GM18861 (cell line): ENCODE results near the gene CACNA1C.

Experiments used
- ATAC-seq: cut with Tn5 transposase; IDR thresholded peaks from one replicate; pipeline ENCODE4 v1.9.1; 2021; ENCODE audit not compliant: unreplicated experiment

The CACNA1C gene

GRCh38 chr12:2435511-2435910 is 382.7 kb downstream of the CACNA1C start:
- no peak for ATAC-seq

GRCh38 chr12:2439332-2440100 is 386.7 kb downstream of the CACNA1C start:
- ATAC-seq = no peak

DNA sequence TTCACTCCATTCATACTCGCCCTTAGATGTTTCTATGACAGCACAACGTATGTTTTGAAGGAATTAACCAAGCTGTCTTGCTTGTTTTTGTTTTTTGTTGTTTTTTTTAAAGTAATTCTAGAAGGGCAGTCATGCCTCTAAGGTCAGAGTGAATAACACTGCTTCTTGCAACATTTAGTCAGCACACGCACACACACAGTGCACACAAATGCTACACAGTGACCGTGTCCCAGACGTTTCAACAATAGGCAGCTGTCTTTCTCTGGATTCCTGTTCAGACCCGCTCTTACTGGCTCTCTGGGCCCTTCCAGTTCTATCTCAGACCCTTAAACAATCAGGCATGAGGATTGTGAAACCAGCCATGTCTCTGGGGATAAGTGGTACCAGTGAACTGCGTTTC is 391.0 kb downstream of the CACNA1C start:
- no peak for ATAC-seq

- ATAC-seq = no peak
Observed at GRCh38 chr12:2445968-2446367, 393.2 kb downstream of the CACNA1C start.

DNA sequence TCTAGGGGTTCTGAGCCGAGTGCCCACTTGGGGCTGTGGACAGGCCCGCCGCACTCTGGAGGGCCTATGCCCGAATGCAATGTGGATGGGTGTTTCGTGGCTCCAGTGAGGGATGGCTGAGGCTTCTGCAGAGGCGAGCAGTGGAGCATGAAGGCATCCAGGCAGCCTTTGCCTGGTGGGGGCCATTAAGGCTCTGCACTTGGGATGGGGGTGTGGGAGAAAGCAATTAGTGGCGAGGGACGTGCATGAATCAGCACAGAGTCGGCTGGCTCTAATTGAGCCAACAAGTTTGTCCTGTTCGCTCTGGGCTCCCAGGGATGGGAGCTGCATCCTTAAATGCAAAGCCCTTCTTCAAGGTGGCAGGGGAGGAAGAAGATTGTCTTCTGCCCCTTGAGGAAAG is 395.1 kb downstream of the CACNA1C start:
- ATAC-seq = no peak

DNA sequence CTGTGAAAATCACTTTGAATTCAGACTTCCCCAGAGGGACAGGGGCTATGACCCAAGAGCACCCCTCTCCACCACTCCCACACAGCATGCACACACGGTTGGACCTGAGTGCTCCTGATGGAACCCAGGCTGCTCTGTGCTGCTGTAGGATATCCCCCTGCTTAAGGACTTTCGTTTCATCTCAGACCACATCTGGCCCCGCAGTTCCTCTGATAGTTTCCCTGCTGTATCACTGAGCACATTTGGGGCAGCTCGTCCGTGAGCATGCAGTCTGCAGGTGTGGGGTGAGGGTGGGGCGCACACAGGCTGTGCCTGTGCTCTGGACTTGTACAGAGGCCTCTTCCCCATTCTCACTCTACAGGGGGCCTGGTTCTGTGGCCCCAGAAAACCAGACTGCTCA is 396.8 kb downstream of the CACNA1C start:
- no peak for ATAC-seq

- no peak for ATAC-seq
Observed at GRCh38 chr12:2450553-2450952, 397.8 kb downstream of the CACNA1C start.

DNA sequence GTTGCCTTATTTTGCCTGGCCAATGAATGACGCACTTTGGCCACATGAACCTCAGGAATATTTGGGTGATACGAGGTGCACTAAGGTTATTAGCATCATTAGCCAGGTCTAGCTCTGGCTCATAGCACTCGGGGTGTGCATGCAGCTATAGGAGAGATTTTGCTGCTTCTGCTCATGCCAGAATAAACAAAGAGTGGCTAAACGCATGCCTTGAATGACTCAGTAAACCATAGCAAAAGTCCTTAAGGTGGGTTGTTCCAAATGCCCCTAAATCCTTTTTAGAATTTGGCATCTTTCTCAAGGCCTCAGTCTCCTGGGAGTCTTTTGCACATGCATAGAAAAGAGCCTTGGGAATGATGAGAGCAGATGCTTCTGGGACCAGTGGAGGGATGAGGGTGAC is 398.2 kb downstream of the CACNA1C start:
- ATAC-seq = no peak

DNA sequence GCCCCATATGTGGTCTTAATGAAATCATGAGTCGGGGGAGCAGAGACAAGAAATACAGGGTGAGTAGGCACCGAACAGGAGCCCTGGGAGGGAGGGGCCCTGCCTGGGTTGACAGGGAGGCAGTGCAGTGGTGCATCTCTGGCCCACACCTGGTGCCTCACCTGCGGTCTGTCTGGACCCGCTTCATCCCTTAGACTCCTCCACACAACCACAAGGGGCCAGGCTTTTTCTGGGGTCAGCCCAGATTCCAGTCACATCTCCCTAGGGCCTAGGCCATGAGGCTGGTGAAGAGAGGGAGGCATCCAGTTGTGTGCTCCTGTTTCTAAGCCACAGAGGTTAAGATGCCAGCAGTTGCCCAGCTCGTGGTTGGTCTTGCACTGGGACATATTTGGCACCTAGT is 398.7 kb downstream of the CACNA1C start:
- no peak for ATAC-seq

- ATAC-seq = no peak
Observed at GRCh38 chr12:2453076-2453760, 400.4 kb downstream of the CACNA1C start.

DNA sequence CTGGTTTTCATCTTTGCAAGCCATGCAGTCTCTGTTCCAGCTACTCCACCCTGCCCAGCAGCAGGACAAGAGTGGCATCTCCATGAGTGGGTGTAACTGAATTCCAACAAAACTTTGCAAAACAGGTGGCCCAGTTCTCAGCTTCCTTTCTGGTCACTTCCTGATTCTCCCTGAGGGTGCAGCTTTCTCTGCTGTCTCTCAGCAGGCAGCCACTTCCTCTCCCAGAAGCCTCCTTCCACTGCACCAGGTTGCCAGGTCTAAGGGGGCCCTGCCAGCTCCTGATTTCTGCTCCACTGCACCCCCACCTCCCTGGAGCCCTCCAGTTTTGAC is 400.9 kb downstream of the CACNA1C start:
- ATAC-seq = no peak

DNA sequence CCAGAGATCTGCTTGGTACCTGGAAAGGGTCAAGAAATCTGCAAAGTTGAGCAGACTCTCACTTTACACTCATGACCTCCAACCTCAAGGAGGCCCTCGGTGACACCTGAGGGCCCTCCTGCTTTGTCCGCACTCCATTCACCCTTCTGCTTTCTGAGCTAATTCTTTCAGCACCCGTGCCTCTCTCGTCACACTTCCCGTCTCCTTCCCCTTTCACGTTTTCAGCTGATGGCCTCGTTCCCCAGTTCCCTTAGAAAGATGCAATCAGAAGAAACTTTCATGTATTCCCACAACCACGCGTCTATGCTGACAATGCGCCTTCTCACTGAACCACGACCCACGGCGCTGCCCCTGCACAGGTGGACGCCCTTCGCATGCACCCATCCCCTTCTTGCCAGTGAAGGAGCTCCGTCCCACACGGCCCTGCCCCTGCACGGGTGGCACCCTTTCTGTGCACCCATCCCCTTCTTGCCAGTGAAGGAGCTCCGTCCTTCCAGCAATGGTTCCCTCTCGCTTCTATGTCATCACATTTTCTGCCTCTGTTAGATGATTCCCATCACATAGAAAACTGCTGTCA is 401.9 kb downstream of the CACNA1C start:
- ATAC-seq = no peak

DNA sequence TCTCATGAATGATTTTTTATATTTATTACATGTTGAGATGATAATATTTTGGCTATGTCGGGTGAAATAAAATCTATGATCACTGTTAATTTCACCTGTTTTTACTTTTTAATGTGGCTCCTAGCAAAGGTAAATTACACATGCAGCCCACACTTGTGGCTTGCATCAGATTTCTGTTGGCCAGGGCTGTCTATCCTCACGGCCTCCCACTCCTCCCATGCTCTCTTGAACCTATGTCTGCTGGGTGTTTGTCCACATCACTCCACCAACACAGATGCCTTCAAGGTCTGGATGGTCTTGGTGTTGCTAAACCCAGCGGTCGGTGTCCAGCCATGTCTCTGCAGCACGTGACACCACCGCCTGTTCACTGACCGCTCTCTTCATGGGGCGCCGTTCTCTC is 402.6 kb downstream of the CACNA1C start:
- no peak for ATAC-seq

- ATAC-seq = no peak
Observed at GRCh38 chr12:2456122-2456812, 403.5 kb downstream of the CACNA1C start.

GRCh38 chr12:2456813-2457186 is 404.0 kb downstream of the CACNA1C start:
- no peak for ATAC-seq

GRCh38 chr12:2457215-2457932 is 404.6 kb downstream of the CACNA1C start:
- ATAC-seq = no peak

DNA sequence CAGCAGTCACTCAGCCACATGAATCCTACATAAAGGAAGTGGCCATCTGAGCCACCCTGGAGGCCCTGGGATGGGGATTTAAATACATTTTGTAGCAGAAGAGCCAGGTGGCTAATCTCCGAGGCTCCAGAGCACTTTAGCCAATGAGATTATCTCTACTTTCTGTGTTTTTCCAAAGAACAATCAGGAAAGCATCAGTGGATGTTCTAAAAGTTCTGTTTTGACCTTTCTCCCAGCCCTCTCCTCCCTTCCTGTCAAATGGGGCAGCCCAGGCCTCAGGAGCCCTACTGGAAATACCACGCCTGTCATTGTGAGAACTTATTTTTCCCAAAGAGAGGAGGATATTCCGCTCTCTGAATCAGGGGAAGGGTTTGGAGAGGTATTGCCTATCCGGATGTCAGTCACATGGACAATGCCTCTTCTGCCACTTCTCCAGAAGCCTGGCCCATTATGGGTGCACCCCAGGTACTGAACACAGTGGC is 405.2 kb downstream of the CACNA1C start:
- no peak for ATAC-seq

DNA sequence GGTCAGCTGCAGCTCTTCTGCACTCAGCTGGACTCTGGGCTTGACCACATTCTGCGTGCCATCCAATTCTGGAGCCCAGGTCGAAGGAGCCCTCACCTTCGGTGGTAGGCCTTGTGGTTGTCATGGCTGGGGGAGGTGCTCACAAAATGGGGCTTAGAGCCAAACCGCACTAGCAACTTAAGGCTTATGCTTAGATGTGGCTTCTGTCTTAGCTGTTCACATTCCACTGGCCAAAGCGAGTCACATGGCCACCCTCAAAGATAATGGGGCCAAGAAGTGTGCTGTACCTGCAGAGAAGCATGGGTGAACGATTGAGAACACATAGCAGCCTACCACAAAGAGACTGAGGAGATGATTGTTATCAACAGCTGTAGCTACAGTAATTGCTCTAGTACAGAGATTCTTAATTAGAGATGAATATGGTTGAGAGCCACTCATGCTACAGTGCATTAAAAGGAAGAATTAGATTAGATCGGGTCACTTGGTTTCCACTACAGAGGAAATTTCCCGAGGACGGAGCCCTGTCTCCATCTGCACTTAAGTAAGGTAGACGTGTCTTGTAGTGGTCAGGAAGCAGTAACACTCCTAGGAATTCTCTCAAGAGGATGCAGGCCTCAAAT is 407.4 kb downstream of the CACNA1C start:
- ATAC-seq = no peak

DNA sequence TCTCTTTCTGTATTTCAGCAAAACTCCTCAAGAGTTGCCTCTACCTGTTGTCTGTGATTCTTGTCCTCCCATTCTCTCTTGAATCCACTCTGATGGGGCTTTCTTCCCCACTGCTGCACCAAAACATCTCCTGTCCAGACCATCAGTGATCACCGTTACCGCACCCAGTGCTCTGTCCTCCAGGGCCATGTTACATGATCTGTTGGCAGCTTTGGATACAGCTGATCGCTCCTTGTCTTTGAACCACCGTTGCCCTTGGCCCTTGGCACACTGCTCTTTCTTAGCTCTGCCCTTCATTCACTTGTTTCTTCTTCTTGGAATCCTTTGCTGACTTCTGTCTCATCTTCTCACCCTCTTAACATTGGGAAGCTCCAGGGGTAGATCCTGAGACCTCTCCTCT is 408.3 kb downstream of the CACNA1C start:
- no peak for ATAC-seq

DNA sequence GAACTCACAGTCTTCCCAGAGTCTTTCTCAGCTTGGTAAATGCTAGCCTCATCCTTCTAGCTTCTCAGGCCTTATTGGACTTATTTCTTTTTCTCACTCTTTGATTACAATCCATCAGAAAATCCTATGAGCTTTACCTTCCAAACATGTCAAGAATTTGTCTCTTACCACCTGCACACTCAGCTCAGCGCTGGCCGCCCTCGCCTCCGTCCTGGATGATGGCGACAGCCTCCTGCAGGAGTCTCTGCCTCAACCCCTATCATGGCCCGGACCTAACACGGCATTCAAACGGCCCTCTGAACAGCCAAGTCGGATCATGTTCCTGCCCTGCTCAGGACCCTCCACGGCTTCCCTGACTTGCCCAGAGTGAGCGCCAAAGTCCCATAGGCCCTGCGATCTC is 408.9 kb downstream of the CACNA1C start:
- ATAC-seq = no peak

- no peak for ATAC-seq
Observed at GRCh38 chr12:2462087-2462486, 409.3 kb downstream of the CACNA1C start.
